ENCODE results near the gene GCM1. TPM values are rescaled to one million over a fixed set of nuclear protein-coding genes. Genes with fewer than 3 reads are reported as not detected.

GCM1 gene
- total RNA-seq, 1 experiment from 2014 or later: not detected

DNA sequence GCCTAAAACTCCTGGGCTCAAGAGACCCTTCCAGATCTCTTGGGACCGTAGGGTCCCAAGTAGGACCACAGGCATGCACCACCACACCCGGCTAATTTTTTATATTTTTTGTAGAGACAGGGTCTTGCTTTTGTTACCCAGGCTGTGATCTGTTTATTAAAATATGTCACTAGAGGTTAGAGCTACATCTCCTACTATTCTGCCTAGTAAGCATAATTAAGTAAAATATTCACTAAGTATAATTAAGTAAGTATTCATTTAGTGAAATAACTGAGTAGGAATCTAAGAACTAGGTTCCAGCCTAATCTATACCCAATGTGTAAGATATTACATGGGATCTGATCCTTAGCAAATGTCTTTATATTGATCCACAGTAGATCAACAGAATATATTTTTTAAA is 40.2 kb upstream of the GCM1 start:
- CTCF ChIA-PET: interaction anchor here (0.5 to 1.0 kb wide), 2 partner anchors 16 to 42 kb away, joined by 4 to 5 read pairs; no protein-coding TSS in a partner anchor
- Histone ChIP-seq H3K9me3 (ENCODE audit: control insufficient read depth, insufficient read depth, low read depth, low read length) (no peaks in the 10 kb centered on the region), H3K27ac (ENCODE audit: low read length) (no peak overlapping the region), H3K36me3 (ENCODE audit: control insufficient read depth, insufficient read depth, low read length) (no peaks in the 10 kb centered on the region), H3K4me3 (ENCODE audit: low read depth in 2 of 2, low read length in 2 of 2) (no peak overlapping the region), H3K27me3 (ENCODE audit: control insufficient read depth, insufficient read depth, low read length) (no peaks in the 10 kb centered on the region), H3K4me1 (ENCODE audit: control insufficient read depth, insufficient read depth, low read length) (peaks cover 11% of the 10 kb centered on the region)
- no peak; the same call in 1 of the 2 replicates for ATAC-seq
- no TSS peak for BruUV-seq (replicated peaks)
- DNase-seq (ENCODE audit: low read depth, low spot score): no peak
- POLR2A ChIA-PET: no interaction called here
- in situ Hi-C loops (cut with HindIII; ENCODE audit: low pct_unique_long_range_greater_than_20kb, low sequenced_read_pairs) (no loop called here), intact Hi-C loops (cut with micrococcal nuclease; ENCODE audit: unreplicated experiment) (no loop called here)
- TF ChIP-seq POLR2AphosphoS5 (IDR thresholded peaks at IDR 0.05; ENCODE audit: low read depth, low read length): no peak
- TF ChIP-seq SIN3A (IDR thresholded peaks at IDR 0.05; ENCODE audit: borderline replicate concordance, insufficient read depth, low read depth, low read length): no peak
- TF ChIP-seq, protein P1, sequence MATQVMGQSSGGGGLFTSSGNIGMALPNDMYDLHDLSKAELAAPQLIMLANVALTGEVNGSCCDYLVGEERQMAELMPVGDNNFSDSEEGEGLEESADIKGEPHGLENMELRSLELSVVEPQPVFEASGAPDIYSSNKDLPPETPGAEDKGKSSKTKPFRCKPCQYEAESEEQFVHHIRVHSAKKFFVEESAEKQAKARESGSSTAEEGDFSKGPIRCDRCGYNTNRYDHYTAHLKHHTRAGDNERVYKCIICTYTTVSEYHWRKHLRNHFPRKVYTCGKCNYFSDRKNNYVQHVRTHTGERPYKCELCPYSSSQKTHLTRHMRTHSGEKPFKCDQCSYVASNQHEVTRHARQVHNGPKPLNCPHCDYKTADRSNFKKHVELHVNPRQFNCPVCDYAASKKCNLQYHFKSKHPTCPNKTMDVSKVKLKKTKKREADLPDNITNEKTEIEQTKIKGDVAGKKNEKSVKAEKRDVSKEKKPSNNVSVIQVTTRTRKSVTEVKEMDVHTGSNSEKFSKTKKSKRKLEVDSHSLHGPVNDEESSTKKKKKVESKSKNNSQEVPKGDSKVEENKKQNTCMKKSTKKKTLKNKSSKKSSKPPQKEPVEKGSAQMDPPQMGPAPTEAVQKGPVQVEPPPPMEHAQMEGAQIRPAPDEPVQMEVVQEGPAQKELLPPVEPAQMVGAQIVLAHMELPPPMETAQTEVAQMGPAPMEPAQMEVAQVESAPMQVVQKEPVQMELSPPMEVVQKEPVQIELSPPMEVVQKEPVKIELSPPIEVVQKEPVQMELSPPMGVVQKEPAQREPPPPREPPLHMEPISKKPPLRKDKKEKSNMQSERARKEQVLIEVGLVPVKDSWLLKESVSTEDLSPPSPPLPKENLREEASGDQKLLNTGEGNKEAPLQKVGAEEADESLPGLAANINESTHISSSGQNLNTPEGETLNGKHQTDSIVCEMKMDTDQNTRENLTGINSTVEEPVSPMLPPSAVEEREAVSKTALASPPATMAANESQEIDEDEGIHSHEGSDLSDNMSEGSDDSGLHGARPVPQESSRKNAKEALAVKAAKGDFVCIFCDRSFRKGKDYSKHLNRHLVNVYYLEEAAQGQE (IDR thresholded peaks at IDR 0.05; ENCODE audit: insufficient read depth in 1 of 2, low read depth in 2 of 2, low read length in 1 of 2): no peak
- TF ChIP-seq TCF7L2 (IDR thresholded peaks at IDR 0.05; ENCODE audit: low read depth, low read length): no peak
- TF ChIP-seq, protein P2, sequence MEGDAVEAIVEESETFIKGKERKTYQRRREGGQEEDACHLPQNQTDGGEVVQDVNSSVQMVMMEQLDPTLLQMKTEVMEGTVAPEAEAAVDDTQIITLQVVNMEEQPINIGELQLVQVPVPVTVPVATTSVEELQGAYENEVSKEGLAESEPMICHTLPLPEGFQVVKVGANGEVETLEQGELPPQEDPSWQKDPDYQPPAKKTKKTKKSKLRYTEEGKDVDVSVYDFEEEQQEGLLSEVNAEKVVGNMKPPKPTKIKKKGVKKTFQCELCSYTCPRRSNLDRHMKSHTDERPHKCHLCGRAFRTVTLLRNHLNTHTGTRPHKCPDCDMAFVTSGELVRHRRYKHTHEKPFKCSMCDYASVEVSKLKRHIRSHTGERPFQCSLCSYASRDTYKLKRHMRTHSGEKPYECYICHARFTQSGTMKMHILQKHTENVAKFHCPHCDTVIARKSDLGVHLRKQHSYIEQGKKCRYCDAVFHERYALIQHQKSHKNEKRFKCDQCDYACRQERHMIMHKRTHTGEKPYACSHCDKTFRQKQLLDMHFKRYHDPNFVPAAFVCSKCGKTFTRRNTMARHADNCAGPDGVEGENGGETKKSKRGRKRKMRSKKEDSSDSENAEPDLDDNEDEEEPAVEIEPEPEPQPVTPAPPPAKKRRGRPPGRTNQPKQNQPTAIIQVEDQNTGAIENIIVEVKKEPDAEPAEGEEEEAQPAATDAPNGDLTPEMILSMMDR (IDR thresholded peaks at IDR 0.05): no peak

DNA sequence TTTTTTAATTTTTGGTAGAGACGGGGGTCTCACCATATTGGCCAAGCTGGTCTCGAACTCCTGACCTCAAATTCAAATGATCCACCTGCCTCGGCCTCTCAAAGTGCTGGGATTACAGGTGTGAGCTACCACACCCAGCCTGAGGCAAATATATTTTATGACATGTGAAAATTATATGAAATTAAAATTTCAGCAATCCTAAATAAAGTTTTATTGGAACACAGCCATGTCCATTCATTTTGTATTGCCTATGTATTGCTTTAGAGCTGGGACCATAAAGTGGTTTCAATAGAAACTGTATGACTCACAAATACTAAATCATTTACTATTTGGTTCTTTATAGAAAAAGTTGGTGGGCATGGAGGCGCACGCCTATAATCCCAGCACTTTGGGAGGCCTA is 32.0 kb upstream of the GCM1 start:
- no peak overlapping the region for H3K4me3 ChIP-seq (ENCODE audit: low read depth in 2 of 2, low read length in 2 of 2)
- H3K27me3 ChIP-seq (ENCODE audit: control insufficient read depth, insufficient read depth, low read length): no peaks in the 10 kb centered on the region
- DNase-seq (ENCODE audit: low read depth, low spot score): no peak
- CTCF ChIA-PET: no interaction called here
- H3K27ac ChIP-seq (ENCODE audit: low read length): no peak overlapping the region
- H3K9me3 ChIP-seq (ENCODE audit: control insufficient read depth, insufficient read depth, low read depth, low read length): no peaks in the 10 kb centered on the region
- no peak for ATAC-seq
- in situ Hi-C loops (cut with HindIII; ENCODE audit: low pct_unique_long_range_greater_than_20kb, low sequenced_read_pairs): no loop called here
- intact Hi-C loops (cut with micrococcal nuclease; ENCODE audit: unreplicated experiment): no loop called here
- no peaks in the 10 kb centered on the region for H3K4me1 ChIP-seq (ENCODE audit: control insufficient read depth, insufficient read depth, low read length)
- TF ChIP-seq, protein P1 (IDR thresholded peaks at IDR 0.05; ENCODE audit: insufficient read depth in 1 of 2, low read depth in 2 of 2, low read length in 1 of 2): no peak
- TF ChIP-seq POLR2AphosphoS5 (IDR thresholded peaks at IDR 0.05; ENCODE audit: low read depth, low read length) (no peak), SIN3A (IDR thresholded peaks at IDR 0.05; ENCODE audit: borderline replicate concordance, insufficient read depth, low read depth, low read length) (no peak), TCF7L2 (IDR thresholded peaks at IDR 0.05; ENCODE audit: low read depth, low read length) (no peak)
- TF ChIP-seq, protein P2 (IDR thresholded peaks at IDR 0.05): no peak
- BruUV-seq (replicated peaks): no TSS peak
- POLR2A ChIA-PET: interaction anchor here (0.8 kb wide), 1 partner anchor 9 kb away, joined by 9 read pairs; no protein-coding TSS in a partner anchor
- H3K36me3 ChIP-seq (ENCODE audit: control insufficient read depth, insufficient read depth, low read length): no peaks in the 10 kb centered on the region

Measured in Panc1 (cell line).